AG08395 (cell line): Measurements from ENCODE around the gene RNASEH2B.

Source experiments
- DNase-seq: peaks from one replicate; pipeline ENCODE4 v3.0.0; 2012; ENCODE audit warnings: mixed read lengths, low spot score

Gene RNASEH2B, protein sequence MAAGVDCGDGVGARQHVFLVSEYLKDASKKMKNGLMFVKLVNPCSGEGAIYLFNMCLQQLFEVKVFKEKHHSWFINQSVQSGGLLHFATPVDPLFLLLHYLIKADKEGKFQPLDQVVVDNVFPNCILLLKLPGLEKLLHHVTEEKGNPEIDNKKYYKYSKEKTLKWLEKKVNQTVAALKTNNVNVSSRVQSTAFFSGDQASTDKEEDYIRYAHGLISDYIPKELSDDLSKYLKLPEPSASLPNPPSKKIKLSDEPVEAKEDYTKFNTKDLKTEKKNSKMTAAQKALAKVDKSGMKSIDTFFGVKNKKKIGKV

DNA sequence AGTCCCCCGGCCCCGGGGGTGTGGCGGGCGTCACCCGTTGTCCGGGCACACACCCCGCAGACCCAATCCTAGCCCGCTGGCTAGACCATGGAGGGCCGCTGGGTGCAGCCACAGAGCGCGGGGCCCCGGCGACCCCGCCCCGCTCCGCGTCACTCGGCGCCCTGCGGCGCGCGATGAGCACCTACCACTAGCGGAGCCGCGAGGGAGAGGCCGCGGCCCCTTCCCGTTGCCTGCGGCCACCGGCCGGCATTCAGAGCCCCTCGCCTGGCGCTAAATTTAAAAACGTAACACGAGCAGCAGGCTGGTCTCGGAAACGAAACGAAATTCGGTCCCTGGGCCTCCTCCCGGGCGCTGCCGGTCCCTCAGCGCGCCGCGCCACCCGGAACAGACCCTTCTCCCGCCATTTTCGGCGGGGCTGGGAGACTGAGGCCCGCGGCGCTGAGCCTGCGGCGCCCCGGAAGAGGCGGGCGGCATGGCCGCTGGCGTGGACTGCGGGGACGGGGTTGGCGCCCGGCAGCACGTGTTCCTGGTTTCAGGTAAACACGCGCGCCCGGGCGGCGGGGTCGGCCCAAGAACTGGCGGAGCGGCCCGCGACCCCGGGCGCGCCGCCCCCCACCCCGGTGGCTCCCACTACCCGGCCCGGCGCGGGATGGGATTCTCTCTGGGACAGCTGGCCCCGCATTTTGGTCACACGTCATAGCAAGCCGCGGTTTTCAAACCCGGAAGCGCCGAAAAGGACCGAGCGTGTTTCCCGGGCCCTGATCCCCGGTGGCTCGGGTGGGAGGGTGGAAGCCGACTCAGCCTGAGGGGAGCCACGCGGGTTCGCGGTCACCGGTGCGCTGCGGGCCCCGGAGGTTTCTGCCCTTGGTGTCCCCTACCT is at the start of gene RNASEH2B:
Gene RNASEH2B (plus strand): TSS at position 187 of the 880 bp plus-strand sequence. CDS start 286 bp downstream, at position 473.
- DNase-seq = peak; percentile 52

DNA sequence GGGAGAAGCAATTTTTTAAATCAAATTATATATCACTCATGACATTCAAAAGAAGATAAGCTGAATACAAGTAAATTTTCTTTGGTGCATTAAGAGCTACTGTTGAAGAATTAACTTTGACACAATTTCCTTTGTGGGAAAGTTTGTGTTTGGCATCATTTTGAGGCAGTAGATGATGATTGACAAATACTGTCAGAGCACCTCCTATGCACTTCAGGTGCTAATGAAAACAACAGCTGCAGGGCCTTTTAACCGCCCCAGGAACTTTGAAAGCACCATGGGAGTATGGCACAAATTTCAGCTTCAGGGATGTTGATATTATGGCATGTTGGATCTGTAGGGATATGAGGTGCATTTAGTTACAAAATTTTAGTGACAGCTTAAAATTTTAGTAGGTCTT is 45.1 kb upstream of the RNASEH2B start:
- no peak for DNase-seq

DNA sequence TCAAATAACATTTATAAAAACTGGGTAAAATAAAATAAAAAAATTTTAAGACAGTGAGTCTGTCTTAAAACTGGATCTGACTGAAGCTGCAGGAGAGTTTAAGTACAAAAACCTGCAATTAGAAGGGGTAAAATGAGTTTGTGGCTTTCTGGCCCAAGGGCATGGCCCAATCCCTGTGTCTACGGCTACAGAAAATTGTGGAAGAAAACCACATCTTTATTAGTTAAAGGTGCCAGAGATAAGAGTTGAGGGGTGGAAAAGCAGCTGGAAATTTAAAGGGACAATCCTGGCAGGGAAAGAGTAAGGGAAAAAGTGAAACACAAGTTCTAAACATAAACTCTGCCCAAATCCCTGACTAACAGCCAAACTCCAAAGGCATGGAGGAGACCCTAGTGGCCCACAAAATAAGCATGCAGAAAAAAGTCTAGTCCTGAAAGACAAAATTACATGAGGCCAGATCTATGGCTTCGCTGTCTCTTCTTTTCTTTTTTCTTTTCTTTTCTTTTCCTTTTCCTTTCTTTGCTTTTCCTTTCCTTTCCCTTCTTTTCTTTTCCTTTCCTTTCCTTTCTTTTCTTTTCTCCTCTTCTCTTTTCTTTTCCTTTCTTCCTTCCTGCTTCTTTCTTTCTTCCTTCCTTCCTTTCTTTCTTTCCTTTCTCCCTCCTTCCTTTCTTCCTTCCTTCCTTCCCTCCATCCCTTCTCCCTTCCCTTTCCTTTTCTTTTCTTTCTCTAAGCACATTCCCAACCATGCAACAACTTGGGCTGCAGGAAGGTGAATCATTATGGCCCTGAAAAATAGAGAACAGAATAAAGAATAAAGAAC is 42.6 kb upstream of the RNASEH2B start:
- no peak for DNase-seq

DNA sequence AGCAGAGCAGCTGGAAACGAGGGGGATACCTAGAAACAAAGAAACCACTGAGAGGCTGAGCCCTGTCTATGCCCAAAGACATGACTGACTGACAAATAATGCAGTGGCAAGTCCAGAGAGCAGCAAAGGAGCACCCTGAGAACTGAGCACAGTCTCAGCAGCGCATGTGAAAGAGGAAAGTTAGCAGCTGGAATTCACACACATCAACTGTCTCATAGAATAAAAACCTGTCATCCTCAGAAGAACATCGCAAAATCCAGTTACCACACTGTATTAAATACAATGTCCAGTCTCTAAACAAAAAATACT is 42.0 kb upstream of the RNASEH2B start:
- DNase-seq = no peak

DNA sequence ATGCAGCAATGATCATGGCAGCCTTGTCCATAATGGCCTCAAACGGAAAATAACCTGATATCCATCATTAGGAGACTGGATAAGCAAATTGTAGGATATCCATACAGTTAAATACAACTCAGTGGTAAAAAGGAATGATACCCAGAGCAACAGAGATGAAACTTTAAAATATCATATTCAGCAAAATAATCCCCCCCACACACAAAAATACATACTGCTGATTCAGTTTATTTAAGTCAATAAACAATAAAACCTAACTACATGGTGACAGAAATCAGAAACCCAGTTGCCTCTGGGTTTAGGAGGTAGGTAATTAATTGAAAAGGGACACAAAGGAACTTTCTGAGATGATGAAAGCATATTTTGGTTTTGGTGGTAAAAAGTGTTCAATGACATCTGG is 38.2 kb upstream of the RNASEH2B start:
- DNase-seq = no peak

DNA sequence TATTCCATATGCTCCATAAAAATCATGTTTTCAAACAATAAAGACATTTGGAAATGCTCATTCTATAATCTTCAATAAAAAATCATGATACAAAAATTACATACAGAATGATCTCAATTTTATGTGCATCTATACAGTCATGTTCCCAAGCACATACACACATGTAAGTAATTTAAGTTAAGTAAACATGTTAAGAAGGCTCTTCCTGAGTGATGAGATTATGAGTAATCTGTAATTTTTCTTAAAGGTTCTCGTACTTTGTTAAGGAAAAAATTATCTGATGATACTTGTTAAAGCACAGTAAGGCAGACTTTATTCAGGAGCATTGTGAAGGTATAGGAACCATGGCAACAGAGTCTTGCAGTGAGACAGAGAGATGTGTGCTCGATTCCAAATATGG is 36.1 kb upstream of the RNASEH2B start:
- DNase-seq = no peak

DNA sequence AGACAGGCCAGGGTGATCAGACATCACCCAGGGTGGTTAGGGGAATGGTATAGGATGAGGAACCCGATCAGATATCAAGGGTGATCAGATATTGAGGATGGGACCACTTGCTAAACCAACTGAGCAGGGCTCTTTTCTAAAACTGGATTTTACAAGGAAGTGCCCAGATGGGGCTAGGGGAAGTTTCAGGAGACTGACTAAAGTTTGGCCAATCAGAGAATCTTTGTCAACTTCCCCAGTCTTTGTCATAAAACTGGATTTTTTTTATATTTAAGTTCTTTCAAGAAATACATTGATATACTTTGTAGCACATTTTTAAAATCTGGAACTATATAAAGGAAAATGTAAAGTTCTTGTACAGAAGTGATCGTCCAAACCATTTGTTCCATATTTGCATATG is 35.6 kb upstream of the RNASEH2B start:
- DNase-seq = no peak

DNA sequence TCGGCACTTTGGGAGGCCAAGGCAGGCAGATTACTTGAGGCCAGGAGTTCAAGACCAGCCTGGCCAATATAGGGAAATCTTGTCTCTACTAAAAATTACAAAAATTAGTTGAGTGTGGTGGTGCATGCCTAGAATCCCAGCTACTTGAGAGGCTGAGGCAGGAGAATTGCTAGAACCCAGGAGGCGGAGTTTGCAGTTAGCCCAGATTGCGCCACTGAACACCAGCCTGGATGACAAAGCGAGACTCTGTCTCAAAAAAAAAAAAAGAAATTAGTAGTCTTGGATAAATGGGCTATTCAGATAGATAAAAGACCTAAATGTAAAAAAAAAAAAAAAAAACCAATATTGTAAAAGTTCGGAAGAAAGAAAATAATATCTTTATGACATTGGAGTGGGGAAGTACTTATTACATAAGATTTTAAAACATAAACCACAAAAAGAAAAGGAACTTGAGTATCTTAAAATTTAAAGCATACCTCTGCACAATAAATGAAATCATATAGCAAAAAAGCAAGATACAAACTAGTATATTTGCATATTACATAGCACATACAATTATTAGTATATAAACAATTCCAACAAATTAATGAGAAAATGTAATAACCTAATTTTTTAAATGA is 26.7 kb upstream of the RNASEH2B start:
- DNase-seq = no peak

DNA sequence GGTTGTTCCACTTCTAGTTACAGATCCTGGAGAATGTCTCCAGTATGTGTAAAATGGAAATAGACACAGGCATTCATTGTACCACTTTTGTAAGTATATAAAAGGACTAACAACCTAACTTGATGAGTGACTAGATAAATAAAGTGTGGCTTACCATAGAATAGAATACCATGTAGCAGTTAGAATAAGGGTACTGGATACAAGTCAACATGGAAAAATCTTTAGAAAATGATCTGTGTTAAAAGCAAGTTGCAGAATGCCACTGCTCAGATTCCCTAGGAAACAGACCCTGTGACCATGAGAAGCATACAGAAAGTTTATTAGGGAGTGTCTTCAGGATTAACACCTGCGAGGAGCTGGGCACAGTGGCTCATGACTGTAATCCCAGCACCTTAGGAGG is 25.9 kb upstream of the RNASEH2B start:
- DNase-seq = no peak

DNA sequence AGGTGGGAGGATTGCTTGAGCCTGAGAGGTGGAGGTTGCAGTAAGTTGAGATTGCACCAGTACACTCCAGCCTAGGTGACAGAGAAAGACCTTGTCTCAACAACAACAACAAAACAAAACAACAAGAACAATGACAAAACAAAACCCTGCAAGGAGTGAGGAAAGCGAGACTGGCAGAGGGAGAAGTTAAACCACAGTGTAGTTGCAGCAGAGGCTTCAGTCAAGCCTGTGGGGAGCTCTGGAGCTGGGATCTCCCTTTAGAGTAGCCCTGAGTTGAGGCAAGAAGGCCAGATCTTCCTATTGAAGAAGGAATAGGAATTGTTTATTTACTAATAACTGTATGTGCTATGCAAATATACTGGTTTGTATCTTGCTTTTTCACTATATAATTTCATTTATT is 25.3 kb upstream of the RNASEH2B start:
- DNase-seq = no peak

DNA sequence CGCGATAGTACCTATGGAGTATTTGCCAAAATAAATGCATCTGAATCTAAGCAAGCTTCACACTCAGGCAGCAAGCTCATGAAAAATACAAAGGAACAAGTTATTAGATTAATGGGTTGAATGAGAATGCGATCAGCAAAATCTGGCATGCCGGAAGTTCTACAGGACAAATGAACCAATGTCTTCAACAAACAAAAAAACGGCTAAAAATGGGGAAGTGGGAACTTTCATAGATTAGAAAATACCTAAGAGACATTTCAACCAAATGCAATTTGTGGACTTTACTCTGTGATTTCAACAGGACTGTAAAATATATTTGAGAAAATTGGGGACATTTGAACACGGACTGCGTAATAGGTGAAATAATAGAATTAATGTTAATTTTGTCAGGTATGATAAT is 22.4 kb upstream of the RNASEH2B start:
- DNase-seq = no peak

DNA sequence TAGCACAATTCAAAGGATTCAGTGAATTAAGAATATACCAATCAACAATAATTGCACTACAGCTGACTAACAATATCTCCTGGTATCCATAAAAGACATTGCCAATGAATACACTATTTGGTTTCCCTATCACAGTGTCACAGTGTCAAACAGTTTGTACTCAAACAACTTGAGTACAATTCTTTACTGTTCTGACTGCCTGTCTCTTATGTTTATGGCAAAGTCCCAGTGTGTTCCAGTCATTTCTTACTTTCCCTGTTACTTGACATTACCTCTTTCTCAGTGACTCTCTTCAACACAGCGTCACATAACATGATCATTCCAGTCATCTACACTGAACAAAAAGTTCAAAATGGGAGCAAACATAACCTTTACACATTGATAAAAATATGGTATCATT is 21.2 kb upstream of the RNASEH2B start:
- no peak for DNase-seq

DNA sequence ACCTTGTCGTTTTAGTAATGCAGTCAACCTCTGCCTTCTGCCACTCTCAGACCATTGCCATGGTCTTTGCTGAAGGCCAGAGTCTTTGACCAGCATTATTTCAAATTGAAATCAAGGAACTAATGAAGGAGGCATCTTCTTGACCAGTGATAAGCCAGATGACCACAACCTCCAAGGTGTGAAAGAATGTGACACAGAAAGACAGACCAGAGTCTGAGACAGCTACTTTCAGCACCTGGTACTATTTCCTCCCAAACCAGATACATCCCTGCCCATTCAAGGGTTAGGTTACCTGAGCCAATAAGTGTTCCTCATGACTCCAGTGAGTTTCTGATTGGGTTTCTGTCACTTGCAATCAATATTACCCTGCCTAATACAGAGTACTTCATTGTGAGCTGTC is 20.3 kb upstream of the RNASEH2B start:
- DNase-seq = no peak

DNA sequence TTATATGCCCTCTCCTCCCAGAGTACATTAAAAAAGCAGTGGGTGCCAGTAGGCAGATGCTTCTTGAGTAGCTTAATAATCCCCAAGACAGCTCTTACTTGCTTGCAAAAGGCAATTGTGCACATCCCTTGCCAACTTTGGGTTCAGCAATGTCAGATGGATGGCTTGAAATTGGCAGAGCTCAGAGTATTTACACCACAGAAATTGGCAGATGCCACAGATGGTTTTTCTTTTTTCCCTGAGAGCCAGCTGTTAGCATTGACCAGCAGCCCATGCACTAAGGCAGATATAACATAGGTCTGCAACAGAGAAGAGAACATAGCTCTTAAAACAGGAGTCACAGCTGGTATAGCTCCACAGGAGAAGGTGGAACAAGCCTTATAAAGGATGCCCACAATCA is 18.4 kb upstream of the RNASEH2B start:
- no peak for DNase-seq

DNA sequence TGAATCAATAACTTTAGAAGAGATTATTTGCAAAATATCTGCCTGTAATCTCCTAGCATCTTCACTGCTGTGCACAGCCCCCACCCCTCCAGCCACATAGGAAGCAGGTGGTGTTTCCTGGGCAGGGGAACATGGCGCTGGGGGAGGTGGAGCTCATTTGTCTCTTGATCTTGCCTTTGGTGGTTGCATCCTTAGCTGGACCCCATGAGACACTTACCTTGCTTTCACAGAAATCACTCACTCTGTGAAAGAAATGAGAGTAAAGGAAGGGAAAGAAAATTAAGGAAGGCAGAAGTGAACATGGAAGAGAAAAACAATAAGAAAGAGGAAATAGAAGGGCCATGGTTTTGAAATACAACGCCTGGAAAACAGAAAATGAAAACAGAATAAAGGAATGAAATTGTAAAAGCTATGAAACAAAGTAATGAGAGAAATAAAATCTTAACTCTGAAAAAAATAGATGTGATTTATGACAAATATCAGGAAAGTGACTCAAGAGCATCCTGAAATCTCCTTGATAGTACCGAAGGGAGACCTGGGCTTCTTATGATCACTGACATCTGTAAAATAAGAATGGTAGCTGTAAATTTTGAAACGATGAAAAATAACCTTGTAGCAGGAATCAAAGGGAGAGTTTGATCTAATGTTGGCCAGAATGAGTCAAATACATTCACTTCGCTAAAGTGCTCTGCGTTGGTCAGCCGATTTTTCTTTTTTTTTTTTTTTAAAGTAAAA is 17.2 kb upstream of the RNASEH2B start:
- no peak for DNase-seq

DNA sequence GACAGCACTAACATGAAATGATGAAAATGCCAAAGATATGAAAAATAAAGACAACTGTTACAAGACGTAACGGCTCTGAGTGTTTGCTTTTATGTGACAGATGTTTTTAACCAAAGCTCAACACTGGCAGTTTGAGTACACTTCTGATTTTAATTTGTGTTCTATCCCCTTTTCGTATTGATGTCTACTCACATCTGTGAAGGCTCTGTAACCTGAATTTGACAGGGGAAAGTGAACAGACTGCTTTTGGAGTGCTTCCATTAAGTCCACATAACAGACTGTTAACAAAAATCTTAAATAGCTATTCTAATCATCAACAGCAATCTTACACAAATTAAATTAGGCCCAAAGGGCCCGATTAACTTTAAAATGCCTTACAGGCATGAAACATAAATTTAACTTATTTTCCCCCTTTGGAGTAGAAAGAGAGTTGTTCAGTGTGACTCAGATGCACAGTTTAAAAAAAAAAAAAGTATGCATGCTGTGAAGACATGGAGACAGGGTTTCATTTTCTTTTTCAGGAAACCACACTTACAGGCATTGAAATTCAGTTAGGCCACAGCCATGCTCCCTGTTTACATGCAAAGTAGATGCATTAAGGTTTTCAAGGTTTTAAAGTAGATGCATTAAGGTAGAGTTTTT is 16.3 kb upstream of the RNASEH2B start:
- DNase-seq = peak; percentile 33

DNA sequence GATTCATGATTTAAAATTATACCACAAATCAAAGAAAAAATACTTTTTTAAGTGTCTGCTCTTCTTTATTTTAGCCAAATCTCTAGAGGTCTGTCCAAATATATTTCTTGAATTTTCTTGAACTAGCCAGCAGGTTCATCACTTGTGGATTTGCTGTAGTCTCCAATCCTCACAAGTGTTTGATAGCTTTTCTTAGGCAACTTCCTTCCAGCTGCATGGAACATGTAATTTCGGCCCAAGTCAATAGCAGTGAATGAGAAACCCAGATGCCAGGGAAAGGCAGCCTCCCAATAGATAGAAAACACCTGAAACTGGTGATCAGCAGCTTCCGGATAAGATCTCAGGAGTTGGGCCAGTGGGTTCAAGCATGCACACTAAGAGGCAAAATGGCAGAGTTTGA is 15.6 kb upstream of the RNASEH2B start:
- DNase-seq = no peak

DNA sequence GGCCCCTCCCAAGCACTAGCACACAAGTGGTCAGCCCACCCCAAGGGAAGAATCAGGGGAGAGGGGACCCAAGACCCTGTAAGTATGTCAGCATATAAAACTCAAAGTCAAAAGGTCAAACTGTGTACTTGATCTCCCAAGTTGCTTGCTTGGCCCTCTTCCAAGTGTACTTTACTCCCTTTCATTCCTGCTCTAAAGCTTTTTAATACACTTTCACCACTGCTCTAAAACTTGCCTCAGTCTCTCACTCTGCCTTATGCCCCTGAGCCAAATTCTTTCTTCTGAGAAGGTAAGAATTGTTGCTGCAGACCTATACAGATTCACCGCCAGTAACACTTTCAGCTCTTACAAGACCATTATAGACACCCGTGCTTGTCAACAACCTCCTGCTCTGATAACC is 15.1 kb upstream of the RNASEH2B start:
- DNase-seq = no peak

DNA sequence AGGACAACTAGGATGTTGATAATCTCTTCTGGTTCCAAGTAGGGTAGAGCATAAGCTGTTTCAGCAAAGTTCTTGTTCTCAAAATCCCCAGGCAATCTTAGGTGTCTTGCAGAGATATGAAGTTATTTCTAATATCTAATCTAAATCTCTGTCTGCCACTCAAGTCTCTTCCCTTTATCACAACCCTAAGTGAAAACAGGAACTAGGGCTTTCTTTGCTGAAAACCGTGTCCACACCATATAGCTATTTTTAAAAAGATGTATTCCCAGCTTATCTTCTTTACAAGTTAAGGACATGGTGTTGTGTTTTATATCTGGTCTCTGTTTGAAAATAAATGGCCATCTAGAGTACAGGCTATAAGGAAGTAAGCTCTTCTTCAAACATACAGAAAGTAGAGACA is 11.3 kb upstream of the RNASEH2B start:
- no peak for DNase-seq

DNA sequence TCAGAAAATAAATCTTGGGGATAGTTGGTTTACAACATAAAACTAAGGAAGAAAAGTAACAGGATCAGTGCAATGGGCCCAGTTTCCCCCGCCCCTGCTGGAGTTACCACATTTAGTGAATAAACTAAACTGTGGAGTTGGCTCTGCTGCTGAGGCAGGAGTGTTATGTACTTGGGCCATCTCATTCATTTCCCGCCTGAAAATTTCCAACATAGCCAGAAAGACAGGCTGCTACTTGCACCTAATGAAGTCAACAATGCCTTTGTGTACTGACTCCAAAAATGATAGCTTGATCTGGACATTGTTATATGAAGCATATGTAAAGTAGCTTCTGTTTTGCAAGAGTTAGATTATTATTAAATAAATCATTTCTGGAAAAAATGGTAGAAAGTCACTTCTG is 7.9 kb upstream of the RNASEH2B start:
- DNase-seq = no peak

DNA sequence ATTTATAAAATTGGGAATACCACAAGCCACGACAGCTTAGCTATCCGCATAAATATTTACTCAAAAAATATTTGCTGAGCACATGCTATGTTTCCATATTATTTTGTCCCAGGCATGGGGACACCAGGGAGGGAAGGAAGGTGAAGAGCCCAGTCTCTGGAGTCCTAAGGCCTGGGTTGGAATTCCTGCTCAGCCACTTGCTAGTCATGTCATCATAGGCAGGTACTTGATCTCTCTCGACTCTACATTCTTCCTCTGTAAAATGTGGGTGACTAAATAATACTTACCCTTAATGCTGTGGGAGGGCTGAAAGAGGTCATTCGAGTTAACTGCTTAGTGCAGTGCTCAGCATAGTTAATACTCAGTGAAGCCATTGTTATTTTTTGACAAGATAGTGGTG is 4.3 kb upstream of the RNASEH2B start:
- no peak for DNase-seq
